Activated naive CD4-positive, alpha-beta T cell treated with anti-CD3 and anti-CD28 coated beads, Interleukin-2, amount 50 U/mL, for 16 hours (primary cell): ENCODE data around the gene CCDC78.
"Not testable (repeated sequence)": the region's sequence is repeated elsewhere in the genome, so short reads cannot be mapped to it uniquely, and the experiment has no call there.

Experiments used
- DNase-seq: peaks from one replicate; pipeline ENCODE4 v3.0.0-alpha.2; 2020

The CCDC78 gene

DNA sequence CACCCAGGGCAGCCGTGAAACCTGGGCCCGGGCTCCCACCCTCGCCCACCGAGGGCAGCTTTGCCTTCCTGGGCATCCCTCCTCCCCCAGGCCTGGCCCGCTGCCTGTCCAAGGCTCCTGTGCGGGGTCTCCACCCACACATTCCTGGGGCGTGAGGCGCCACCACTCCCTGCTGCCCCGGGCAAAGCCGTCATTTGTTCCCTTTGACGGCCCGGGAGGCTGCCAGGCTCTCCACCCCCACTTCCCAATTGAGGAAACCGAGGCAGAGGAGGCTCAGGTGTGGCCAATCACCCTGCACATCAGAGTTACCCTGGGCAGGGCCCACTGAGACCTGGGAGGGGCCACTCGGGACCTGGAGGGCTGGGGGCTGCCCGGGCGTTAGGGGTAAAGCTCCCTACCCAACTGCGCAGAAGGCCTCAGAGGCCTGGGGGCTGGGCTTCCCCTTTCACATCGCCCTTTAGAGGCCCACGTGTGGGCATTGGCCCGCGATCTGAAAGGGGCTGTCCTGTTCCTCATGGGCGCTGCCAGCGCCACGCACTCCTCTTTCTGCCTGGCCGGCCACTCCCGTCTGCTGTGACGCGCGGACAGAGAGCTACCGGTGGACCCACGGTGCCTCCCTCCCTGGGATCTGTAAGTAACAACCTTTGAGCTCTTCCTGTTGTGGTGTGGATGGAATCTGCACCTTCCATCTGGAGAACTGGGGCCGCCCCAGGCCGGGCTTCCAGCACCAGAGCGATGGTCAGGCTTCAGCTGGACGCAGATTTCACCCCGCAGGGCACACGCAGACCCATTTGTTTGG, 34.5 kb upstream of the CCDC78 start, which contains the start of gene MSLN:
Gene MSLN (plus strand): TSS at position 190 of the 799 bp plus-strand sequence. CDS start 1,947 bp downstream, outside the sequence.
- no peak for DNase-seq

DNA sequence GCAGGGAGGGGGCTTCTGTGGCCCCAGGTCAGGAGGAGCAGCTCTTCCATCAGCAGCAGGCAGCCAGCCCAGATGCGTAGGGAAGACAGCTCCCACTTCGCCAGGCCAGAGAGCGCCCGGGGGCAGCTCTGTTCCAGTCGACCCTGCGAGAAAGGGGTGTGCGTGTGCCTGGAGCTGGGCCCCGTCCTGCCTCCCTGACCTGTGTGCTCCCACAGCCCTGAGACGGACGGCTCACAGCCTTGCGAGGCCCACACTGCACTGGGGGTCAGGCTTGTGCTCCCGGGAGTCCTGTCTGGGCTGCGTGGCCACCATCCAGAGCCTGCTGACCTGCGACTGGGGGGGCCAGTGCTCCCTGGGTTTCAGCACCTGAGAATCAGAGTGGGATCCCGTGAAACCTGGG, 33.8 kb upstream of the CCDC78 start:
- DNase-seq: no peak

DNA sequence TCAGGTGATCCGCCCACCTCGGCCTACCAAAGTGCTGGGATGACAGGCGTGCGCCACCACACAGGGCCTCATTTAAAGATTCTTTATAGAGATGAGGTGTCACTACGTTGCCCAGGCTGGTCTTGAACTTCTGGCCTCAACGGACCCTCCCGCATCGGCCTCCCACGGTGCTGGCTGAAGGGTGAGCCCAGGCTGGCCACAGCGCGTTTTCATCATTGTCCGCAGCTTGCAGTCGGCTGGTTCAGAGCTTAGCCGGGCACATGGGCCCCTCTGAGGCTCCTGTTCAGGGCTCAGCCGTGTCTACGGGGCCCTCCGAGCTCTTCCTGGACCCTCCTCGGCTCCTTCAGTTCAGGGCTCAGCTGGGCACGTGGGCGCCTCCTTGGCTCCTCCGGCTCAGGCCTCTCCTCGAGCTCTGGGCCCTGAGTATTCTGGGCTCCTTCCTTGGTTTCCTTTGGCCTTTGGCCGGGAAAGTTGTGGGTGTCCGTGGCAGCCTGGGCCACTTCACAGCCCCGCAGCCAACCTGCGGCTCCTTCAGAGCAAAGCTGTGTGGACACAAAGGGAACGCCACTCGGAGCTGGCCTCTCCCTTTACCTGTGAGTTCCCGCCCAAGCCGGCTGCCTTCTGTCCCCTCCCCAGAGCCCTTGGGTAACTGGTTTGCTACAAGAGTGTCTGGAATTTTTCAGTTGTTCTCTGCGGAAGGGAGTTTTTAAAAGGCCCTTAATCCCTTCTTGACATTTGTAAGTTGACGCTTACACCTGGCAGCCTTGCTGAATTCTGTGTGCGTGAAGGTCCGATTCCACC, 33.1 kb upstream of the CCDC78 start:
- no peak for DNase-seq

- no peak for DNase-seq
Observed at GRCh38 chr16:756428-756827, 30.2 kb upstream of the CCDC78 start.

DNA sequence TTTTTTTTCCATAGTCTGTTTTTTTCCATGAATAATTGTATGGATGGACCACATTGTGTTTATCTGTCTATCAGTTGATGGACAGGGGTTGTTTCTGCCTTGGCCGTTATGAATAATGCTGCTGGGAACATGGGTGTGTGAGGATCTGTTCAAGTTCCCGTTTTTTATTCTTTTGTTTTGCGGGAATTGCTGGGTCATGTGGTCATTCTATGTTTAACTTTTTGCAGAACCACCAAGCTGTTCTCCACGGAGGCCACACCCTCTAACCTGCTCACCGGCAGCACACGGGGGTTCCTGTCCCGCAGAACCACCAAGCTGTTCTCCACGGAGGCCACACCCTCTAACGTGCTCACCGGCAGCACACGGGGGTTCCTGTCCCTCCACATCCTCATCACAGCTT, 28.4 kb upstream of the CCDC78 start:
- DNase-seq: no peak

- DNase-seq: not testable (repeated sequence)
Observed at GRCh38 chr16:754121-754607, 27.9 kb upstream of the CCDC78 start.

- DNase-seq: no peak
Observed at GRCh38 chr16:752007-752312, 25.7 kb upstream of the CCDC78 start.

DNA sequence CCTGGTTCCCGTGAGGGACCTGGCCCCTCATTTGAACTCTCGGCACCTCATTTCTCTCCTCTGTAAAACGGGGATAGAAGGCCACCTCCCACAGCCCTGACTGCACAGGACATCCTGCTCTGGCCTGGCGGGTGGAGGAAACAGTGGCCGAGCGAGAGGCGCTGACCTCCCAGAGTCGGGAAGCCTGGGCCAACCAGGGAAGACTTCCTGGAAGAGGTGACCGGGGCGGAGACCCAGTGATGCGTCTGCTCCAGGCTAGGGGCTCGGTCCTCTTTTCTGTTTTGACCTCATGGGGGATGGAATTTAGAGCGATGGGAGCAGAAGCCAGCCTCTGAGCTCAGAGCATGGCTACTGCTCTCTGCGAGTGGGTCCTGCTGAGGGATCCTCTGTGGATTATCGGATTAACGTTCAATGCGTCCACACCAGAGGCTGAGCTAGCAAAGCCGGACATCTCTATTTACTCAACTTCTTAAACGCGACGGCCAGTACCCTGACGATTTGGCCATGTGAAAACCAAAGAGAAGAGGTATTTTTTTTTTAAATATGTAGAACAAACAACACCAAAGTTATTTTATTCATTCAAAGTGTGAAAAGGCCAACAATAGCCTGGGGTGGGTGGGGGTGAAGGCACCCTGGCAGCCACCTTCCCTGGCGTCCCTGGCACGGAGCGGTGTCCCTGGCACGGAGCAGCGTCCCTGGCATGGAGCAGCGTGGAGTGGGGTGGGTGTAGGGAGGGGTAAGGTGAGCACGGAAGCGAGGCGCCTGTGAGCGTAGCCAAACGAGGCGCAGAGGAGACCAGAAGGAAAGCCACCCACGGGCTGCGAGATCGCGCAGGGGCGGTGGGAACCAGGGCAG, 25.1 kb upstream of the CCDC78 start:
- DNase-seq: no peak

- no peak for DNase-seq
Observed at GRCh38 chr16:750485-750884, 24.2 kb upstream of the CCDC78 start.

GRCh38 chr16:749010-749409, 22.8 kb upstream of the CCDC78 start:
- DNase-seq: no peak

DNA sequence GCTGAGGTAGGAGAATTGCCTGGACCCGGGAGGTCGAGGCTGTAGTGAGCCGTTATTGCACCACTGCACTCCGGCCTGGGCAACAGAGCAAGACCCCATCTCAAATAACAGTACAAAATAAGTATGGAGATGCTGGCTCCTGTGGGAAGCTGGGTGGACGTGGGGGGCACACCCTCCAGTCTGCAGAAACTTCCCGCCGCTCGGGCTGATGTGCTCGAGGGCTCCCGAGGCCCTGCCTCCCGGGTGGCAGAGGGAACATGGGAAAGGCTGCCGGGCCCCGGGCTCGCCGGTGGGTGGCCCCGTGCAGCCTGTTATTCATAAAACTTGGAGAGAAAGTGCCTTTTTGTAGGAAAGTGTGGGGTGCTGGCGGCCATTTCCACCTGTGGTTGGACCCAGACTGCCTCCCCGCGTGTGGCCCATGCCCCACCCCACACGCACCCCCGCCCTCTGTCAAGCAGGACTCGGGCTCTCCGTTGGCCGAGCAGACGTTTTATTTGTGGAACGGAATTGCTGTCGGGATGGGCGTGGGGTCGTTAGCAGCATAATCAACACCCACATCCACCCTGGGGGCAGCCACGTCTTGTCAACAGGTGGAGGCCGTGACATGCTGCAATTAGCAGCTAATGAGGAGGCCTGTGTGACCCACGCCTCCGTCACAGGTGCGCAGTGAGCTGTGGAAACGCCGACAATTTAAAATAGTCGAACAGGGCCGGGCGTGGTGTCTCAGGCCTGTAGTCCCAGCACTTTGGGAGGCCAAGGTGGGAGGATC, 21.9 kb upstream of the CCDC78 start:
- DNase-seq: no peak

DNA sequence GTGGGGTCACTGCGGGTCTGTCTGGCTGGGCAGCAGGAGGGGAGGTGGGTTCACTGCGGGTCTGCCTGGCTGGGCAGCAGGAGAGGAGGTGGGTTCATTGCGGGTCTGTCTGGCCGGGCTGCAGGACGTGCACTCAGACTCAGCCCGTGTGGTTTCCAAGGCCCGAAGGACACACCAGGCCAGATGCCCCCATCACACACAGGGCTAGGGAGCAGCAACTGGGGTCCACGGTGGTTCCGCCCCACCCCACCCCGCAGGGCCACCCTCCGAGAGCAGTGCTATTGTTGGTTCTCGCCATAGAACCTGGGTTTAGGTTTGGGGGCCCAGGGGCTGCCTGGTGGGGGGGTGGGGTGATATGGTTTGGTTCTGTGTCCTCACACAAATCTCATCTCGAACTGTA, 20.4 kb upstream of the CCDC78 start:
- DNase-seq: no peak

- no peak for DNase-seq
Observed at GRCh38 chr16:745739-746138, 19.5 kb upstream of the CCDC78 start.

DNA sequence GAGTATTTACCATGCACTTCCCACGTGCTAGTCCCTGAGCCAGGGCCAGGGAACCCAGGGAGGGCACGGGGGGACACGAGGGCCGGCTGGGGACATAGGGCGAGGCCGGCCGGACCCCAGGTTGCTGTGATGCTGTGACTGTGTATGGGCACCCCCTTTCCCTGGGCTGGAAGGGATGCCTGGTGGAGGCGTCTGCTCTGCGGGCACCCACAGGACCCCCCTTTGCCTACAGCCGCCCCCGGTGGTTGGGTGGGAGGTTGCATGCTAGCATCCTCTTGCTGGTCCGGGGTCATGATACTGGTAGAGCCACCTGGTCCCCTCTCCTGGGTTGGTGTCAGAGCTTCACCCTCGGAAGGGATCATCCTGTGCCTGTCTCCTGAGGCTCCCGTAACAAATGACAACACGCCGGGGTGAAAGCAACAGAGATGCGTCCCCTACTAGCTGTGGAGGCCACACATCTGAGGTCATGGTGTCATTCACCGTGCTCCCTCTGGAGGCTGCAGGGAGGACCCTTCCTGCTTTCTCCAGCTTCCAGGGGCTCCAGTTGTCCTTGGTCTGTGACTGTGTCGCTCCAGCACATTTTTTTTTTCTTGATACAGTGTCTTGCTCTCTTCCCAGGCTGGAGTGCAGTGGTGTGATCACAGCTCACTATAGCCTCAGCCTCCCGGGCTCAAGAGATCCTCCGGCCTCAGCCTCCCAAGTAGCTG, 17.7 kb upstream of the CCDC78 start:
- DNase-seq: no peak

- DNase-seq: not testable (repeated sequence)
Observed at GRCh38 chr16:742894-743293, 16.7 kb upstream of the CCDC78 start.

DNA sequence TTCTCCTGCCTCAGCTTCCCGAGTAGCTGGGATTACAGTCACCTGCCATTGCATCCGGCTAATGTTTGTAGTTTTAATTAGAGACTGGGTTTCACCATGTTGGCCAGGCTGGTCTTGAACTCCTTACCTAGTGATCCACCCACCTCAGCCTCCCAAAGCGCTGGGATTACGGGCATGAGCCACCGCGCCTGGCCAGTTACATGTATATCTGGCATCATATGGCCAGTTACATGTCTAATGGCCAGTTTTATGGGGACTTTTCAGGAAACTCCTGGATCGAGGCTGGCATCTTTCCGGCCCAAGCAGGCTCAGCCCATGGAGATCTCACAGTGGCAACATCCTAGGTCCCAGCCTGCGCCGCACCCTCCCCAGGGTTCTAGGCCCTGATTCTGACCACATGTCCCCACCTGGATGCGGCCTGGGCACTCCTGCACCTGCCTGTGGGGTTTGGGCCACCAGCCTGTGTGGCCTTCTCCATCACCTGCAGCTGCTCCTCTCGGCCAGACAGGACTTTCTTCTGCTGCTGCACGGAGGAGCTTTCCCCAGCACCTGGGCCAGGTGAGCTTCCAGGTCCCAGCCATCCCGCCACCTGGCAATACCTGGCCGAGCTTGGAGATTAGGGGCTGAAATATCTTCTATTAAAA, 15.9 kb upstream of the CCDC78 start:
- no peak for DNase-seq

DNA sequence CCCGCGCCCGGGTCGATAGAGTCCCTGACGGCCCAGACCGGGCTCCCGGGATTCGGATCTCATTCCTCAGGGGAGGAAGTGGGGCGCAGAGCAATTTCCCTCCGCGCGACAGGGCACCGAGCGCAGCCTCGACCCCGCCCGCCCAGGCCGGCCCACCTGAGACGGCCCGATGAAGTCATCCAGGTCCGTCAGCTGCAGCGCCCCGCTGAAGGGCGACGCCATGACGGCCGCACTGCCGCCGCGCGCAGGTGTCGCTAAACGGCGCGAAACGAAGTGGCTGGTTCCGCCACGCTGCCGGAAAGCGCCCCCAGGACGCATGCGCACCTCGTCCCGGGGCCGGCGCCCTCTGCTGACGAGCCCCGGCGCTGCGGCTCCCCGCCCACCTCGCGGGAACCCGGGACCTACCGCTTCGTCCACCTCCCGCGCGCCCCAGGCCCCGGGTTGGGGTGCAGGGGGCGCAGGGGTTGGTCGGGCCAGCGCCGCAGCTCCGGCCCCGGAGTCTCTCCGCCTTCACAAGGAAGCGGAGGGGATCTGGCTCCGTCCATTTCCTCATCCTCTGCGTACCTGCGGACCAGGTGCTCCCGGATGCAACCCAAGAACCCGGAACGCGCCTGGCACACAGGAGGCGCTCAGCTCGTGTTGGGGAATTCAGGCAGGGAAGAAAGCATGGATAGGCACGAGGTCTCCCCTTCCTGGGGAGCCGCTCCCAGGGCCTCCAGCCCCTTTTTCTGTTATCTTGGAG, 14.7 kb upstream of the CCDC78 start, which contains the start of gene CIAO3:
Gene CIAO3 (minus strand): TSS at position 234 of the 742 bp plus-strand sequence. CDS start 12 bp downstream, at position 222.
- peak; percentile 88 for DNase-seq

DNA sequence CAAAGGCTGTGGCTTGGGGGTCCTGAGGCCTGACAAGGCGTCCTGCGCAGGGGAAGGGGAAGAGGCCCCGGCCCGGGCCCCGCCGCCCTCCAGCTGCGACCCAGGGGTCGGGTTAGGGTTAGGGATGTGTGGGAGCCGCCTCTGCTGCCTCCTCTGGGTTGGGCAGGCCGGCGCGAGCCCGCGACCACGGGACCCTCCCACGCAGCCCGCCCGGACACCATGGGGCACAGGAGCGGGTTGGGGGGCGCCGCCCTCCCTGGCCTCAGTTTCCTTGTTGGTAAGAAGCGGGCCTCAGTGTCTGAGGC, 14.2 kb upstream of the CCDC78 start:
- no peak for DNase-seq

- no peak for DNase-seq
Observed at GRCh38 chr16:739560-740458, 13.6 kb upstream of the CCDC78 start.
